Fibroblast of pulmonary artery (primary cell): Measurements from ENCODE around the gene MYH7B.

Experiments used
- DNase-seq: peaks from one replicate; pipeline ENCODE4 v3.0.0-alpha.2; 2010; ENCODE audit warnings: low read depth
- H3K4me3 ChIP-seq: replicated peaks from 2 replicates; pipeline ENCODE4 v1.5.1; 2011; ENCODE audit warnings: low read depth, mild to moderate bottlenecking, control low read depth, low read length, moderate library complexity
- CTCF ChIP-seq: IDR thresholded peaks from 2 replicates; pipeline ENCODE4 v1.5.1; 2011; ENCODE audit warnings: mild to moderate bottlenecking, control low read depth, low read length, inconsistent platforms; ENCODE audit errors: missing control alignments

Gene MYH7B

GRCh38 chr20:34982270-34983088, 26.8 kb downstream of the MYH7B start:
- H3K4me3 ChIP-seq, result no peak overlapping the region
- no peak for TF ChIP-seq CTCF
- no peak for DNase-seq

- DNase-seq, result no peak
- H3K4me3 ChIP-seq, result no peak overlapping the region
- TF ChIP-seq CTCF, result no peak
Measured at GRCh38 chr20:34983089-34983820, 27.6 kb downstream of the MYH7B start.

GRCh38 chr20:34983995-34984735, 28.5 kb downstream of the MYH7B start:
- no peak for TF ChIP-seq CTCF
- no peak overlapping the region for H3K4me3 ChIP-seq
- DNase-seq, result no peak

GRCh38 chr20:34984756-34985261, 29.1 kb downstream of the MYH7B start:
- no peak for DNase-seq
- TF ChIP-seq CTCF, result no peak
- H3K4me3 ChIP-seq, result no peak overlapping the region

- no peak for TF ChIP-seq CTCF
- DNase-seq, result no peak
- no peak overlapping the region for H3K4me3 ChIP-seq
Measured at GRCh38 chr20:34985461-34986310, 30.0 kb downstream of the MYH7B start.
